ENCODE measurements around the gene UBE2G2. TPM values are rescaled to one million over a fixed set of nuclear protein-coding genes. Genes with fewer than 3 reads are reported as not detected.

Gene UBE2G2
- total RNA-seq, 2 donors from 2014 or later = 46.9 to 75.7 TPM

DNA sequence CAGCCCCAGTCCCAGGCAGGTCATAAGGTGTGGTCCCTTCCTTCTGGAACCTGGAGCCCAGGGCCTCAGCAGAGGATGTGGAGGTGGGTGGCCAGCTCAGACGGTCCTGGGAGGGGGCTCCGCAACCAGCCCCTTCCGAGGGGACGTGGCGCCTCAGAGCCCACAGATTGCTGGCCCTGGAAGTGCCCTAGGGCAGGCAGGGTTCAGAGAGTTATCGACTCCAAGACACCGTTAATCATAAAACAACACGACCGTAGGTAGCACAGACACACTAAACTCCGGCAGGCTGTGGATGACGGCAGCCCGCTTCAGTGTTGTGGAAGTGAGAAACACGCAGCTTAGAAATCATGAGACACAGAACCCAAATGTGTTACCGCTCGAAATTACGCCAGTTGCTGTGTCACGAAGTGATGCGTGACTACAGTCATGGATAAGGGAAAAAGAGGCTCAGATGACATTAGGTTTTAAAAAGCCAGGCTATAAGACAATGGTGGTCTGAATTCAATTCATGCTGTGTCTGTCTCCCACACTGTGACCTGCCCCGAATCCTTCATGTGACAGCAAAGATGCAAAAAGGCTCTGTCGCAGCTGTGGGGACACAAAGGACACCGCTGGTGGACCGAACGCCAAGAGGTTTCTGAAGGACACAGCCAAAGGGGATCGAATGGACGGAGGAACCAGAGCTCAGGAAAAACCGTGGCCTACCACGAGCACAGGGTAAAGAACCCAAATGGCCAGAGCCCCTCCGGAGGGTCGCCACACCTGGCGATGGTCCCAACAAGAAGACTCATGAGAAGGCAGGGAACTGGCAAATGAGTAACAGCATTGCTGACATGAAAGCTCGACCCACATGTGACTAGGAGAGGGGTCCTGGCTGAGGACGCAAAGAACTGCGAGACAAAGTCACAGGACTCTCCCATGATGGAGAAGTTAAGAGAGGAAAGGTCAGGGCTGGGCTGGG is 17.9 kb upstream of the UBE2G2 start:
- Histone ChIP-seq H3K27me3 (replicated peaks; ENCODE audit: insufficient read depth) (no peaks in the 10 kb centered on the region), H3K4me3 (no peak overlapping the region), H3K27ac (no peak overlapping the region), H3K9me3 (no peaks in the 10 kb centered on the region), H3K4me1 (replicated peaks) (peaks cover 2% of the 10 kb centered on the region), H3K36me3 (no peaks in the 10 kb centered on the region)
- no peak for DNase-seq (ENCODE audit: low spot score)
- TF ChIP-seq POLR2A (IDR thresholded peaks at IDR 0.05) (no peak), POLR2AphosphoS5 (IDR thresholded peaks at IDR 0.05) (no peak)
- TF ChIP-seq, protein P1, sequence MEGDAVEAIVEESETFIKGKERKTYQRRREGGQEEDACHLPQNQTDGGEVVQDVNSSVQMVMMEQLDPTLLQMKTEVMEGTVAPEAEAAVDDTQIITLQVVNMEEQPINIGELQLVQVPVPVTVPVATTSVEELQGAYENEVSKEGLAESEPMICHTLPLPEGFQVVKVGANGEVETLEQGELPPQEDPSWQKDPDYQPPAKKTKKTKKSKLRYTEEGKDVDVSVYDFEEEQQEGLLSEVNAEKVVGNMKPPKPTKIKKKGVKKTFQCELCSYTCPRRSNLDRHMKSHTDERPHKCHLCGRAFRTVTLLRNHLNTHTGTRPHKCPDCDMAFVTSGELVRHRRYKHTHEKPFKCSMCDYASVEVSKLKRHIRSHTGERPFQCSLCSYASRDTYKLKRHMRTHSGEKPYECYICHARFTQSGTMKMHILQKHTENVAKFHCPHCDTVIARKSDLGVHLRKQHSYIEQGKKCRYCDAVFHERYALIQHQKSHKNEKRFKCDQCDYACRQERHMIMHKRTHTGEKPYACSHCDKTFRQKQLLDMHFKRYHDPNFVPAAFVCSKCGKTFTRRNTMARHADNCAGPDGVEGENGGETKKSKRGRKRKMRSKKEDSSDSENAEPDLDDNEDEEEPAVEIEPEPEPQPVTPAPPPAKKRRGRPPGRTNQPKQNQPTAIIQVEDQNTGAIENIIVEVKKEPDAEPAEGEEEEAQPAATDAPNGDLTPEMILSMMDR (IDR thresholded peaks at IDR 0.05) = no peak
- 96% methylated on average over 33 of the region's 33 CpGs for WGBS
- intact Hi-C loops (cut with DNase I) = loop anchor here (5.0 kb wide), 1 partner anchor 53 kb away; the partner anchor contains the start of gene PTTG1IP

GRCh38 chr21:44818640-44819011 is 17.0 kb upstream of the UBE2G2 start:
- intact Hi-C loops (cut with DNase I) = loop anchor here (5.0 kb wide), 1 partner anchor 54 kb away; the partner anchor contains the start of gene PTTG1IP
- no peak for DNase-seq (ENCODE audit: low spot score)
- Histone ChIP-seq H3K4me3 (peak overlapping the region; percentile 83 to 85), H3K27ac (peak overlapping the region; percentile 83 to 88), H3K27me3 (replicated peaks; ENCODE audit: insufficient read depth) (no peaks in the 10 kb centered on the region), H3K4me1 (replicated peaks) (peaks cover 2% of the 10 kb centered on the region), H3K9me3 (no peaks in the 10 kb centered on the region), H3K36me3 (no peaks in the 10 kb centered on the region)
- no peak for TF ChIP-seq POLR2AphosphoS5 (IDR thresholded peaks at IDR 0.05)
- TF ChIP-seq, protein P1 (IDR thresholded peaks at IDR 0.05) = no peak
- no peak for TF ChIP-seq POLR2A (IDR thresholded peaks at IDR 0.05)
- WGBS = 55% methylated on average over 37 of the region's 37 CpGs

DNA sequence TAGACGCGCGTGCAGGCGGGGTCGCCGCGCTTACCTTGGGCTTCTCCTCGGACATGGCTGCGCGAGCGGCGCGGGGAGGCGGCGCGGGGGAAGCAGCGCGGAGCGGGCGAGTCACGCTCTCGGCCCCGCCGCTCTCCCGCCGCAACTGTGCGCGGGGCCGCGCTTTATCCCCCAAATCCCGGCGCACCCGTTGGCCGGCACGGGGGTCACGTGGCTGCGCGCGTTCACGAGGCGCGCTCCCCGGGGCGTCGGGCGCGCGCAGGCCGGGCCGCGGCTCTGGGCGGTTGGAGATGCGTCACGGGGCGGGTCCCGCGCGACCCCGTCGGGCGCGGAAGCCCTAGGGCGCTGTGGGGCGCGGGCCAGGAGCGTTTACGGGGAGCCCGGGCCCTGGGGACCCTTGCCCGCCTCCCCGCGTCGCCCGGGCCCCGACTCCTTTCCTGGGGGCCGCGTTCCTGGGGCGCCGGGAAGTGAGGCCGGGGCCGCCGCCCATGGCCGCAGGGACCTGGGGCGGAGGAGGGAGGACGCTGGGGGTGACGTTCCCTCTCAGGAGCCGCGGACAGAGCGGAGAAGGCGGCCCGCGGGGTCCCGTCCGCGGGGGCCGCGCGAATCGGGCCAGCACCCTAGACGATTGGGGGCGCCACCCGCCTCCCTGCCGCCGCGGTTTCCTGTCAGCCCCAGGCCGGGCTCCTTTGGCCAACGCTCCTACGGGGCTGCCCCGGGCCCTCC is 16.5 kb upstream of the UBE2G2 start, which contains the start of gene SUMO3:
TSS of gene SUMO3 (minus strand) at position 149 of the 726 bp plus-strand sequence. CDS start at position 55, 94 bp downstream.
- Histone ChIP-seq H3K27me3 (replicated peaks; ENCODE audit: insufficient read depth) (no peaks in the 10 kb centered on the region), H3K4me3 (peak within 1 kb of the TSS; percentile 83 to 85), H3K36me3 (no peaks in the 10 kb centered on the region), H3K27ac (peak within 1 kb of the TSS; percentile 83 to 88), H3K4me1 (replicated peaks) (peaks cover 2% of the 10 kb centered on the region), H3K9me3 (no peaks in the 10 kb centered on the region)
- 3% methylated on average over 28 of the region's 108 CpGs for WGBS
- intact Hi-C loops (cut with DNase I) = loop anchor here (2.0 to 5.0 kb wide), 2 partner anchors 15 to 54 kb away; partner anchors contain the start of gene PTTG1IP
- peak; percentile 80 for TF ChIP-seq POLR2A (IDR thresholded peaks at IDR 0.05)
- TF ChIP-seq, protein P1 (IDR thresholded peaks at IDR 0.05) = peak in 2 of 4 experiments; percentile 23
- TF ChIP-seq POLR2AphosphoS5 (IDR thresholded peaks at IDR 0.05) = no peak
- peak; percentile 72 for DNase-seq (ENCODE audit: low spot score)

DNA sequence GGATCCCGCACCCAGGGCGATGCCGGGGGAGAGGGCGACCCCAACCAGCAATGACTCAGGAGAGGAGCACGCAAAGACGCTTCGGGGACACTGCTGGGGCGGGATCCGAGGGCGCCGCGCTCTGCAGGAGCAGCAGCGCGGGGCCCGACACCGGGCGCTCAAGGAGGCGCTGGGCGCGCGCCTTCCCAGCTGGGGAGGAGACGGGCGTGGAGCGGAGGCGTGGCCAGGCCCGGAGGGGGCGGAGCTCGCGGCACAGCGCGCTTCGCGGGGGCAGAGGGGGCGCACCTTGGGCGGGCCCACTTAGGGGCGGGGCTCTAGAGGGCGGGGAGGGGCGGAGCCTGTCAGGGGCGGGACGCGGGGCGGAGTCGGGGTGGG is 15.9 kb upstream of the UBE2G2 start:
- intact Hi-C loops (cut with DNase I) = loop anchor here (2.0 to 5.0 kb wide), 2 partner anchors 15 to 55 kb away; partner anchors contain the start of gene PTTG1IP

More for the DNA sequence above, 15.9 kb upstream of the UBE2G2 start:
- TF ChIP-seq, protein P1 (IDR thresholded peaks at IDR 0.05) = no peak
- peak; percentile 22 for TF ChIP-seq POLR2AphosphoS5 (IDR thresholded peaks at IDR 0.05)
- peak; percentile 34 for TF ChIP-seq POLR2A (IDR thresholded peaks at IDR 0.05)
- Histone ChIP-seq H3K4me1 (replicated peaks) (peaks cover 2% of the 10 kb centered on the region), H3K4me3 (peak overlapping the region; percentile 83 to 85), H3K27me3 (replicated peaks; ENCODE audit: insufficient read depth) (no peaks in the 10 kb centered on the region), H3K36me3 (no peaks in the 10 kb centered on the region), H3K27ac (peak overlapping the region; percentile 83 to 88), H3K9me3 (no peaks in the 10 kb centered on the region)
- peak; percentile 91 for DNase-seq (ENCODE audit: low spot score)
- WGBS = no CpG with 5 or more reads among the region's 43 CpGs

All from prostate gland (tissue), 2 donors.